ENCODE results near the gene TRIP12.

GRCh38 chr2:229857634-229858033, 64.2 kb downstream of the TRIP12 start:
- no peak for TF ChIP-seq POLR2AphosphoS5 (IDR thresholded peaks at IDR 0.05)
- TF ChIP-seq REST (IDR thresholded peaks at IDR 0.05; ENCODE audit: borderline replicate concordance) = no peak
- TF ChIP-seq CTCF (IDR thresholded peaks at IDR 0.05; ENCODE audit: poor library complexity, severe bottlenecking) = no peak

All from neural cell (in vitro differentiated cells).